ENCODE data around the gene CTNNBL1. TPM values are rescaled to one million over a fixed set of nuclear protein-coding genes. Genes with fewer than 3 reads are reported as not detected.

CTNNBL1 gene
- total RNA-seq, 1 experiment from 2014 or later = 55.4 TPM

GRCh38 chr20:37697314-37697713 lies 3.5 kb downstream of the CTNNBL1 start (continued):
- TF ChIP-seq EZH2 (IDR thresholded peaks at IDR 0.05) (no peak), RAD21 (IDR thresholded peaks at IDR 0.05; ENCODE audit: low read depth) (no peak), TCF7L2 (IDR thresholded peaks at IDR 0.05; ENCODE audit: borderline replicate concordance, extremely low read depth, insufficient read depth, insufficient read length) (no peak), REST (IDR thresholded peaks at IDR 0.05; ENCODE audit: low read depth) (no peak), SP1 (IDR thresholded peaks at IDR 0.05; ENCODE audit: low read depth) (no peak), SRF (IDR thresholded peaks at IDR 0.05; ENCODE audit: low read depth) (no peak)
- TF ChIP-seq, protein P1, sequence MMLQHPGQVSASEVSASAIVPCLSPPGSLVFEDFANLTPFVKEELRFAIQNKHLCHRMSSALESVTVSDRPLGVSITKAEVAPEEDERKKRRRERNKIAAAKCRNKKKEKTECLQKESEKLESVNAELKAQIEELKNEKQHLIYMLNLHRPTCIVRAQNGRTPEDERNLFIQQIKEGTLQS (IDR thresholded peaks at IDR 0.05) = no peak

DNA sequence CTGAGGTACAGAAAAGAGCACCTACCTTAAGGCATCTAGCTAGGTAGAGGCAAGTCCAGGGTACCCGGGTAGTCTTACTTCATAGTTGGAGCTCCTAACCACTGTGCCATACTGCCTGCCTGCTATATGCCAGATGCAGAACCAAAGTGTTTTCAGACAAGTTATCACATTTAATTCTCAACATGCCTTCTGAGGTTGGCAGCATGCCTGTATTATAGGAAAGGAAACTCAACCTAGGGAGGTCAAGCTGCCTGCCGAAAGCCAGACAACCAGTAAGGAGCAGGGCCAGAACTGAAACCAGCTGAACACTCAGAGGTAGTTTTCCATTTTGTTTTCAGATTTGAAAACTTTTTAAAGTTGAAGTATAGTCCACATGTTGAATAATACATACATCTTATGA lies 5.4 kb downstream of the CTNNBL1 start:
- Histone ChIP-seq H3K9ac (ENCODE audit: low read length) (no peak overlapping the region), H3K9me3 (ENCODE audit: control insufficient read depth in 1 of 2, insufficient read depth in 1 of 2, low read depth in 1 of 2, low read length in 2 of 2) (no peaks in the 10 kb centered on the region), H4K20me1 (ENCODE audit: insufficient read depth) (no peaks in the 10 kb centered on the region), H3K79me2 (ENCODE audit: insufficient read depth, low read length) (peaks cover 86% of the 10 kb centered on the region), H3K27ac (ENCODE audit: low read depth, low read length) (no peak overlapping the region), H2AFZ (ENCODE audit: low read depth, low read length, poor library complexity, severe bottlenecking) (no peak overlapping the region), H3K27me3 (ENCODE audit: insufficient read depth, low read length) (no peaks in the 10 kb centered on the region), H3K4me1 (ENCODE audit: control insufficient read depth in 1 of 2, insufficient read depth in 2 of 2, low read length in 2 of 2) (peaks cover 4 to 5% of the 10 kb centered on the region in 2 experiments; a peak in 3 of 4 replicates), H3K4me2 (ENCODE audit: low read length) (no peak overlapping the region), H3K9me2 (ENCODE audit: insufficient read depth) (no peaks in the 10 kb centered on the region), H3K4me3 (replicated peaks in 1 of 2; ENCODE audit: low read depth in 1 of 2, low read length in 2 of 2) (no peak overlapping the region), H3K36me3 (ENCODE audit: control insufficient read depth in 1 of 2, insufficient read depth in 2 of 2, low read length in 2 of 2) (no peaks in the 10 kb centered on the region)
- POLR2A ChIA-PET = interaction anchor here (1.6 kb wide), 1 partner anchor 8 kb away, joined by 3 read pairs; no protein-coding TSS in a partner anchor
- CTCF ChIA-PET = no interaction called here
- no TSS peak for BruUV-seq (replicated peaks)
- intact Hi-C loops (cut with micrococcal nuclease) = no loop called here
- ATAC-seq = no peak
- DNase-seq (ENCODE audit: low read depth, low spot score) = no peak
- RAD21 ChIA-PET (ENCODE audit: low non-redundant PET in 1 of 2, low total read pairs in 2 of 2, uncharacterized antibody in 2 of 2, unreplicated experiment in 2 of 2) = interaction anchor here in 1 of 2 experiments (0.6 kb wide), 1 partner anchor 156 kb away, joined by 3 read pairs; no protein-coding TSS in a partner anchor
- TF ChIP-seq TCF7L2 (IDR thresholded peaks at IDR 0.05; ENCODE audit: borderline replicate concordance, extremely low read depth, insufficient read depth, insufficient read length) (no peak), REST (IDR thresholded peaks at IDR 0.05; ENCODE audit: low read depth) (no peak), SIN3A (IDR thresholded peaks at IDR 0.05; ENCODE audit: low read depth) (no peak), ELF1 (IDR thresholded peaks at IDR 0.05; ENCODE audit: borderline replicate concordance, low read depth) (no peak), YY1 (IDR thresholded peaks at IDR 0.05; ENCODE audit: extremely low read depth, insufficient replicate concordance, low read depth, low read length) (no peak), CBX3 (IDR thresholded peaks at IDR 0.05; ENCODE audit: low read depth) (no peak)
- TF ChIP-seq, protein P2, sequence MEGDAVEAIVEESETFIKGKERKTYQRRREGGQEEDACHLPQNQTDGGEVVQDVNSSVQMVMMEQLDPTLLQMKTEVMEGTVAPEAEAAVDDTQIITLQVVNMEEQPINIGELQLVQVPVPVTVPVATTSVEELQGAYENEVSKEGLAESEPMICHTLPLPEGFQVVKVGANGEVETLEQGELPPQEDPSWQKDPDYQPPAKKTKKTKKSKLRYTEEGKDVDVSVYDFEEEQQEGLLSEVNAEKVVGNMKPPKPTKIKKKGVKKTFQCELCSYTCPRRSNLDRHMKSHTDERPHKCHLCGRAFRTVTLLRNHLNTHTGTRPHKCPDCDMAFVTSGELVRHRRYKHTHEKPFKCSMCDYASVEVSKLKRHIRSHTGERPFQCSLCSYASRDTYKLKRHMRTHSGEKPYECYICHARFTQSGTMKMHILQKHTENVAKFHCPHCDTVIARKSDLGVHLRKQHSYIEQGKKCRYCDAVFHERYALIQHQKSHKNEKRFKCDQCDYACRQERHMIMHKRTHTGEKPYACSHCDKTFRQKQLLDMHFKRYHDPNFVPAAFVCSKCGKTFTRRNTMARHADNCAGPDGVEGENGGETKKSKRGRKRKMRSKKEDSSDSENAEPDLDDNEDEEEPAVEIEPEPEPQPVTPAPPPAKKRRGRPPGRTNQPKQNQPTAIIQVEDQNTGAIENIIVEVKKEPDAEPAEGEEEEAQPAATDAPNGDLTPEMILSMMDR (IDR thresholded peaks at IDR 0.05 in 2 of 3, conservative IDR thresholded peaks at IDR 0.05 in 1 of 3; ENCODE audit: borderline replicate concordance in 1 of 3, insufficient read depth in 1 of 3, low read depth in 2 of 3, low read length in 2 of 3) = no peak
- TF ChIP-seq, protein P1 (IDR thresholded peaks at IDR 0.05) = no peak

Measured in HCT116 (cell line).